Colonic mucosa (tissue), 4 donors: Measurements from ENCODE around the gene ATP8B2. TPM values are rescaled to one million over a fixed set of nuclear protein-coding genes. Genes with fewer than 3 reads are reported as not detected.
A peak's percentile ranks its signal among the peaks of the same experiment; 100 is the strongest.
"Not testable (repeated sequence)": the region's sequence is repeated elsewhere in the genome, so short reads cannot be mapped to it uniquely, and the experiment has no call there.

ENCODE experiments used
- DNase-seq: peaks from one replicate; pipeline ENCODE4 v3.0.0-alpha.2; 2020
- H3K27ac ChIP-seq: fragments of 200-600 bp; one replicate; pipeline ENCODE4 v1.8.0; 2021
- H3K27me3 ChIP-seq: fragments of 200-600 bp; one replicate; pipeline ENCODE4 v1.8.0; 2021
- H3K36me3 ChIP-seq: fragments of 200-600 bp; one replicate; pipeline ENCODE4 v1.8.0; 2021
- H3K4me1 ChIP-seq: fragments of 200-600 bp; one replicate; pipeline ENCODE4 v1.8.0; 2021; ENCODE audit warnings: mild to moderate bottlenecking
- H3K4me3 ChIP-seq: fragments of 200-600 bp; one replicate; pipeline ENCODE4 v1.8.0; 2021
- H3K9ac ChIP-seq, 2 donors: one replicate each; pipeline ENCODE4 v1.7.0; 2013; ENCODE audit warnings: control low read depth in 2 of 2, low read depth in 2 of 2, low read length in 2 of 2
- H3K9me3 ChIP-seq: fragments of 200-600 bp; one replicate; pipeline ENCODE4 v1.8.0; 2021
- CTCF ChIP-seq: fragments of 200-600 bp; IDR thresholded peaks from one replicate; pipeline ENCODE4 v1.8.0; 2022; ENCODE audit warnings: antibody characterized with exemption, mild to moderate bottlenecking
- intact Hi-C: fragments of 100-400 bp; cut with DNase I; formaldehyde crosslinking; loops from one replicate; pipeline ENCODE4 v1.14.1; 2022
- total RNA-seq, 2 donors: library from RNA; stranded (reverse); fragmentation: NEBNext Ultra II Directional in 1 of 2; extraction: Animal tissue kit (Norgen Biotek cat#: 25700) in 1 of 2; gene quantifications; one replicate each; pipeline ENCODE4 v1.2.1, GENCODE V29; 2021
- donor health status: healthy.
- donor health status: DM: no; HTN: no; CAD: no.
- donor health status: DM: no; HTN: no; CAD: no.

ATP8B2 gene
- total RNA-seq = 1 to 10 TPM; 4.2 to 6.6 TPM

GRCh38 chr1:154324669-154325582, at the start of gene ATP8B2:
Gene ATP8B2, plus strand, starts transcription at chr1:154325525. Its CDS starts 2,617 bp downstream, at chr1:154328142.
- intact Hi-C loops = no loop called here
- H3K27ac ChIP-seq = peak within 1 kb of the TSS; percentile 86
- peak; percentile 85 for TF ChIP-seq CTCF
- H3K27me3 ChIP-seq = peaks cover 10% of the 10 kb centered on the region
- H3K9me3 ChIP-seq = no peaks in the 10 kb centered on the region
- peaks cover 12% of the 10 kb centered on the region for H3K4me1 ChIP-seq
- H3K9ac ChIP-seq = peak within 1 kb of the TSS; percentile 76 to 83
- H3K36me3 ChIP-seq = no peaks in the 10 kb centered on the region
- peak within 1 kb of the TSS; percentile 46 for H3K4me3 ChIP-seq
- peak; percentile 79 for DNase-seq

- H3K9me3 ChIP-seq = no peaks in the 10 kb centered on the region
- H3K4me3 ChIP-seq = no peak overlapping the region
- no peaks in the 10 kb centered on the region for H3K27me3 ChIP-seq
- no peak for DNase-seq
- H3K27ac ChIP-seq = no peak overlapping the region
- intact Hi-C loops = no loop called here
- H3K4me1 ChIP-seq = no peaks in the 10 kb centered on the region
- TF ChIP-seq CTCF = no peak
- H3K9ac ChIP-seq = no peak overlapping the region
- H3K36me3 ChIP-seq = no peaks in the 10 kb centered on the region
Measured at GRCh38 chr1:154276797-154277196, 48.5 kb upstream of the ATP8B2 start.

- intact Hi-C loops = not testable (repeated sequence)
Measured at GRCh38 chr1:154287591-154287990, 37.7 kb upstream of the ATP8B2 start.

GRCh38 chr1:154288661-154289060, 36.7 kb upstream of the ATP8B2 start:
- Histone ChIP-seq H3K4me3 (no peak overlapping the region), H3K27me3 (no peaks in the 10 kb centered on the region), H3K27ac (no peak overlapping the region), H3K4me1 (no peaks in the 10 kb centered on the region), H3K9ac (no peak overlapping the region), H3K36me3 (no peaks in the 10 kb centered on the region), H3K9me3 (no peaks in the 10 kb centered on the region)
- no peak for DNase-seq
- TF ChIP-seq CTCF = no peak
- intact Hi-C loops = no loop called here

More at GRCh38 chr1:154287591-154287990, 37.7 kb upstream of the ATP8B2 start:
- not testable (repeated sequence) for H3K27ac ChIP-seq, H3K36me3 ChIP-seq, H3K4me3 ChIP-seq, H3K9ac ChIP-seq, H3K27me3 ChIP-seq, H3K9me3 ChIP-seq, DNase-seq, H3K4me1 ChIP-seq

GRCh38 chr1:154290921-154291320, 34.4 kb upstream of the ATP8B2 start:
- Histone ChIP-seq H3K9ac (no peak overlapping the region), H3K27me3 (no peaks in the 10 kb centered on the region), H3K36me3 (no peaks in the 10 kb centered on the region), H3K27ac (no peak overlapping the region), H3K4me3 (no peak overlapping the region), H3K4me1 (no peaks in the 10 kb centered on the region), H3K9me3 (peaks cover 5% of the 10 kb centered on the region)
- intact Hi-C loops = no loop called here
- no peak for TF ChIP-seq CTCF
- DNase-seq = no peak
